GM18508 (cell line): ENCODE data around the gene BTRC.

Experiments
- ATAC-seq: cut with Tn5 transposase; IDR thresholded peaks from one replicate; pipeline ENCODE4 v1.9.1; 2021; ENCODE audit warnings: moderate number of reproducible peaks; ENCODE audit not compliant: insufficient read depth, unreplicated experiment

Gene BTRC

DNA sequence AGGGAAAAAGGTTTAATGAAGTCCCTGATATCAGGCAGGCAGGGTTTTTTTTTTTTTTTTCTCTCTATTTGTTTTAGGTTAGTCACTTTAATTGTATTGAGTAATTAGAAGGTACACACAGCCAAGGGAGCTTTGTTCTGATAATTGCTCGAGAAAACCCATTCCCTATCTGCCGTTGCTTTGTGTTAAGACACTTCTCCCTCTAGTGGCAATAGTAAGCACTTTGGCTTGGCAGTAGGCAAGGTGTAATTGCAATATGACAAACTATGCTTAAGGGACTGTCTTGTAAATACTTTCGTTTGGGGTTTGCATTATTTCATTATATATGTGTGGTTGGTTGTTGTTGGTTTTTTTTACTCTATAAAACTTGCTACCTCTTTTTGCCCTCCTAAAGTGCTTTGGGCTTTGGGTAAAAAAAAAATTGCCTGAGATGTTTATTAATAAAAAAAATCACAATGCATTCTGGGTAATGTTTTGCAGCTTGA is 113.4 kb downstream of the BTRC start:
- ATAC-seq, result no peak

- ATAC-seq, result no peak
Measured at GRCh38 chr10:101468159-101468558, 114.2 kb downstream of the BTRC start.

DNA sequence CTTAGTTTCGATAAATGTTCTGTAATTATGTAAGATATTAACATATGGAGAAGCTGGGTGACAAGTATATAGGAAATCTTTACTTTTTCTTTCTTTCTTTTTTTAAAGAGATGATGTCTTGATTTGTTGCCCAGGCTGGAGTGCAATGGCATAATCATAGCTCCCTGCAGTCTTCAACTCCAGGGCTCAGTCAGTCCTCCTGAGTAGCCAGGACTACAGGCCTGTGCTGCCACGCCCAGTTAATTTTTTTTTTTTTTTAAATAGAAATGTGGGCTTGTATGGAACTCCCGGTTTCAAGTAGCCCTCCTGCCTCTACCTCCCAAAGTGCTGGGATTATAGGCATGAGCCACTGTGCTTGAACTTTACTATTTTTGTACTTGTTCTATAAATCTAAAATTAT is 122.4 kb downstream of the BTRC start:
- no peak for ATAC-seq

- ATAC-seq, result no peak
Measured at GRCh38 chr10:101478956-101479355, 125.0 kb downstream of the BTRC start.

GRCh38 chr10:101481256-101481655 is 127.3 kb downstream of the BTRC start:
- no peak for ATAC-seq

DNA sequence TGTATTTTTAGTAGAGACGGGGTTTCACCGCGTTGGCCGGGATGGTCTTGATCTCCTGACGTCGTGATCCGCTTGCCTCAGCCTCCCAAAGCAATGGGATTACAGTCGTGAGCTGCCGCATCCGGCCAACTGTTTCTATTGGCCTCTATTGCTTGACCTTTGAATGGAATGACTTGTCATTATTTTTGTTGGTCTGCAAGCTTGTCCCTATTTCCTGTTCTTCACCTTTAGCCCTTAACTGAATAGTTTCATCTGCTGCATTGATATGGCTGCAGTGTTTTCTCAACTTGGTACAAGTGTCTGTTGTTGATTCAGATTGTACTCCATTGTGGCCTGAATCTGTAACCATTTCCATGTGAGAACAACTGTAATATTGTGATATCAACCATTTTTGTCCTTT is 128.6 kb downstream of the BTRC start:
- no peak for ATAC-seq

DNA sequence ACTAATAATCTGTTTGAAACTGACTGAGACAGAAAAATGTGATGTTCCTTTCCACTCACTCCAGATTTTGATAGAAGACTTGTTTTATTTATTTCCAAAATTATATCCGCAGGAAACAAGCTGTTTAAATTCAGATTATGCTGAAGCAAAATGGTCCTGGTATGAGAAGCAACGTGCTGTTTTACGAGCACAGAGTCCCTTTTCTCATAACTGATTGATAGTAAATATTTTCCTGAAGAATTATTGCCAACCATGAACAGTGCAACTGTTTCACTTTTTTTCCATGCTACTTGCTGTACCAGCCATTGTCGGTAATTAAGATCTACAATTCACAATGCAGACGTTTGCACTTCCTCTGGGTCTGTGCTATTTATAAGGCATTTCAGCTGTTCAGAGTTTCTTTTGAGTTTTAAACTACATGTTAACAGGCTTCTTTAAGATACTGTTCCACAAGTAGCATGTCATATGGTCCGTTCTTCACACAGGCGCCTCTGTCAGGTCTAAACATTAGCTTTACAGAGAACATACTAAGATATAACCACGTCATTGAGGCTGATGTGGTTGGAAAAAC is 130.3 kb downstream of the BTRC start:
- no peak for ATAC-seq

GRCh38 chr10:101485207-101485606 is 131.2 kb downstream of the BTRC start:
- no peak for ATAC-seq

DNA sequence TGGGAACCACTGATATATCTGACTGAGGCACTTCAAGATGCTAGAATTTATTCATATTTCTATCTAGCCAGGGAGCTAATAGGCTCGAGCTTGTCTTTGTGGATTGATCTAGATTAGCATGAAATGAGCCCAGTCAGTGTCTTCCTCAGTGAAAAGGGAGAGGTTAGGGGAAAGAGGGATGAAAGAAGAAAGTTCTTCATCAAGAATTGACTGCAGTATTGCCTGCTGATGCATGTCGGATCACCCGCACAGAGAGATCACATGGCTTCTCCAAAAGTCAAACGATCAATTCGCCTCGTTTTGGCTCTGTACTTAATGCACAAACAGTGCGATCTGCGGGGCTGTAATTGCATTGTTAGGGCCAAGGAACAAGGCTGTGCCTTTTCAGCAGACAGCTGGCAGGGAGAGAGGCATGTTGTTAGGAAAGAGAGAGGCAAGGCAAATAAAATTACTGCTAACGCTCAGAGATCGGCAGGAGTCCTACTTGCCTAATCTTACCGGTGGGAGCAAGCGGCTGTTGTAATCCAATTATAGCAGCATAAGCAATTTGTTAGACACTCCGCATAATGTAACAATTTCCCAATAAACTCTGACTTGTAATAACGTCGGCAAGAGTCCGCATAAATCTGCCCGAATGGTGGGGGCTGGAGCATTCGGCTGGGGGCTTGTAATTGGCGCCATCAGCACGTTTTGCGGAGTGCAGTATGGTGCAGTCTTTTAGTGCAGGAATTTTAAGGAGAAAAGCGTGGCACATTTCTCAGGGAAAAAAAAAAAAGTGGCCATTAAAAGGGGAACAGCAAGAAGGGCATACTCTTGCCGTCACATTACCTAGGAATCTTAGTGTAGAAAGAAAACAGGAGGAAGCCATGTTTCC is 132.0 kb downstream of the BTRC start:
- ATAC-seq, result no peak

DNA sequence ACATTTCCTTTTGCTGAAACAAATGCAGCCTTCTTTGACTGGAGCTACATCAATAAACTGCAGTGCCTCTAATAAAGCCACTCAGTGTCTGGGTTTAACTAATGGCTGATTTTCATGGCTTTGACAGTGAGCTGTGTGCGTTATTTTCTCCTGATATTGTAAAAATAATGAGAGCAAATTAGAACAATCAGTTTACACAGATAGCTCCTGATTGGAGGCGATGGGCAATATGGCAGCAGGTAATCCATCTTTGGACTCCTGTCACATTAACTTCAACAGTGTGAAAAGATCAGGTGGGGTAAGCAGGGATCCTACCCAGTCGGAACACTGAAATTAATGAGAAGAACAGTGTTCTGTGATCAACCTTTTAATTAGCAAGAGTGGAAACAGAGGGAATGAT is 133.4 kb downstream of the BTRC start:
- ATAC-seq, result no peak

GRCh38 chr10:101489355-101489754 is 135.4 kb downstream of the BTRC start:
- ATAC-seq, result no peak

DNA sequence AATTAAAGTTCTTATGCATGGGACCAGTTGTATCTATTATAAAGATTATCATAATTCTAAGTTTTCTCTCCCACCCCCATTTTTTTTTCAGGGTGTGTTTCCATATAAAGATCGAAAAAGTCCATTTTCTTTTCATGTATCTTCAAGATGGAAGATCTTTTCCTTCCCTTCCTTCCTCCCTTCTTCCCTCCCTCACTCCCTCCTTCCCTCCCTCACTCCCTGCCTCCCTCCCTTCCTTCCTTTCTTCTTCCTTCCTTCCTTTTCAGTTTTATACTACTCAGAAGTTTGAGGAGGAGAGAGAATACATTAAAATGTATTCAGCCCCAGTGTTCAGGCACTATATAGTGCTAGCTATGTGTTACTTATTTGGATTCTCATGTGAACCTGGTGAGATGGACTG is 136.1 kb downstream of the BTRC start:
- ATAC-seq, result no peak

DNA sequence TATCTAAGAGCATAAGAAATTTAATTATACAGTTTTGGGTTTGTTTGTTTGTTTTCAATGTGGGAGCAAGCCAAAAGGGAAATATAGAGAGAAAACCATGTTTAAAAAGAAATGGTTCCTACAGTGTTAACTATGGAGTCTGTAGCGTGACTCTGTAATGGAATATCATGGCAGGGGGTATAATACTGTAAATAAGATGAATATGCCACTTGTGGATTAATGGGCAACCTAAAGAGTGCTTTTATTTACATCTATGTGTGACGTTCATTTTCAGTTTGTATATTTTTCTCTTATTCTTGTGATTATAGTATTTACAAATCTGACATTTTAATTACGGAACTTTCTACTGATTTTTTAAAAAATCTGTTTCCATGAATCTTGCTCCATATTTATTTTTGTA is 138.2 kb downstream of the BTRC start:
- ATAC-seq, result no peak

GRCh38 chr10:101492814-101493213 is 138.8 kb downstream of the BTRC start:
- no peak for ATAC-seq

DNA sequence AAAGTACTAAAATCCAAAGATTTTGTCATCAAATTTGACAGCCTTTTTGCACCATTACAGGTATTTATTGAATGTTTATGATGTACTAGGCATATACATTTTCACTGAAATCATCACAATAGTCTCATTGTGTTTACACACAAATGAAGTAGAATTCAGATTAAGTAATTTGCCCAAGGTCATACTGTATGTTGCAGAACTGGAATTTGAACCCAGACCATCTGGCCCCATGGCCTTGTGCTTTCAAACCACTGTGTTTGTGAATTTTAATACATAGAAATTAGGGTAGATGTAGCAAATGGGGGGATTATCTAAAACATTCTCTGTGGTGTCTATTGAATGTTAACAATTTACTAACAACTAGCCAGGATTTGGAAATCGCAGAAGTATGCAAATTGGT is 139.3 kb downstream of the BTRC start:
- no peak for ATAC-seq

DNA sequence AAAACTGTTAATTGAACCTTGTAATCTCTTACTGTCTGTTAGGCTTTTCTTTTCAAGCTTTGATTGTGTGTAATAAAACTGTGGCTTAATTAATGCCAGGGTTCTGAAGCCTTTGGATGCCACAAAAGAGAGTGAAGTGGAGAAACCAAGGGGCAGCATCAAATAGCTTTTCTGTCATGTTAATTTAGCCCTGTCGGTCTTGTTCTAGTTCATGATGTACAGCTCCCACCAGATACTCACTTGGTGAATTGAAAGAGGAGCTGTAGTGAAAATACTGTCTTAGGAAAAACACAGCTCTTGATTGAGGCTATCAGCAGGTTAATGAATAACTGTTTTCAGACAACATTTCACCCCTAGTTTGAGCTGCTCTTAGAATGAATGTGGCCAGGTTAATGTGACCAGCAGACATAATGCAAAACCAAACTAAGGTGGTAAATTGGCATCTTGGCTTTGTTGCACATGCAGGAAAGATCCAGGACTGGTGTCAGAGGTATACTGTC is 139.9 kb downstream of the BTRC start:
- no peak for ATAC-seq

GRCh38 chr10:101494650-101495049 is 140.7 kb downstream of the BTRC start:
- no peak for ATAC-seq

DNA sequence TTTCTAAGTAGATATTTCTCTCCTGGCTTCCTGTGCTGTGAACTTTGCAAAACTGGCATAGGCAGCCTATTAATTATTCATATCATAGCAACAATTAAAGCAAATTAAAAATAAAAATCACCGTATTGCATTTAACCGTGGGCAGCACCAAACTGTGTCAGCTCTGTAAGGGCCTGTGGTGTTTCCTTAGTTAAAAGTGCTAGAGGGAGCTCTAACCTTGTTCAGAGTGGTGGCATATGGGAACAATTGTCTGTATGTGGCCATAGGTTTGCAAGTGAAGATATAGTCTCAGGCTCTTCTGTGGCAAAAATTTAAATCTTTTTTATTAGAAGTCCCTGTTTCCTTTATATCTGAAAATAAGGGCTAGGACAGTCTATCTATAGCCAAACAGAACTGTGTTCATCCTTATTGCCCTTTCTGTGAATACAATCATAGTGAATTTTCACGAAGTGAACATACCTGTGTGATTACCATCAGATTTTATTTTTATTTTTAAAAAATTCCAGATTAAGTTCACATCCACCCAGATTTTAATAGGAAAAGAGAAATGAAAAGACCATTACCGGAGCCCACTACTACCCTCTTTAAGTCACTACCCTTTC is 141.5 kb downstream of the BTRC start:
- no peak for ATAC-seq

DNA sequence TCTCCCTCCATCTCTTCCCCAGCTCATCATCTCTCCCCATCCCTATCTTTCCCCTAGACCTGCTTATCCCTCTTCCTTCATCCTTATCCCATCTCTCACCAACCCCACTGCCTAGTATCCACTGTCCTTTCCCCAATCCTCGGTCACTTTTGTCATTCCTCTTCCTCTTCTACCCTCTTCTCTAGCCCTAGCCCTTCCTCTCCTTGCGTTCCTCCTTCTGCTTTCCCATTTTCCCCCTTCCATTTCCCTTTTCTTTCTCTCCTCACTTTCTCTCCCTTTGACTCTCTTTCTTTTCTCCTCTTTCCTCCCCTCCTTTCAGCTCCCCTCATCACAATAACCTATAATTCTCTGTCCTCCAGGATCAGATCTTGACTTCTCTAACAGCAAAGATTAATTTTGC is 150.5 kb downstream of the BTRC start:
- ATAC-seq, result no peak

DNA sequence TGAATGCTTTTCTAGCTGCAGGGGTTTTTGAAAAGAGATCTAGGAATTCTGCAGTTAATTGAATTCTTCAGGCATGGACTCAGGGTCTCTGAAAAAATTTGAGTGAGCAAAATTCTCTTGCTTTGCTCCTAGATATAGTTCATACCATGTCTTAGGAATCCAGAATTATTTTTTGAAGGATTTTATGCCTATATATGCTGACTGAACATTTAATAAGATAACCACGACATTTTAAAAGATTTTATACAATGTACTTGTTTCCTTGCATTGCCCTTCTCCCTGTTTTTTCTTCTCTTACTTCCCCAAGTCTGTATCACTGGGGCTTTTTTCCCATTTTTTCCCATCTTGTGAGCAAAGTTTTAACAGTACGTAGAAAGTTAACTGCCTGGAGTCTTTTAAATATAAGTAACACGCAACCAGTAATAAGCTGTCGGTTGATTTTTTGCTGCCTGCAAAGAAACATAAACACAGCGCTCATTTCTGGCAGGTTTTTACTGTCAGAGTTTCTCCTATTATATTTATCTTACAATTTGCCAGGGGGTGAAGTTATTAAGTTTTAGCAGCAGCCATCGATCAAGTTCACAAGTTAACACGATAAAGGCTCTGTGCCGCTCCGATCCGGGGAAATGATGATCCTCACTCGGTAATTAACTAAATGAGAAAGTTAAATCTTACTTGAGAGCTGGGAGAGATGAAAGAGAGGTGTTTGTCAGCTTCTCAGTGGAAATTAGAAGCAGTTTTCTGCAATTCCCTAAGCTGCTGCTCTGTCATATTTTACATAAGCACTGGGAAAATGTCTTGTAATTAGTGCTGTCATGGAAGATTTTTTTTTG is 153.1 kb downstream of the BTRC start:
- no peak for ATAC-seq
